ENCODE measurements around the gene MACROD1.

MACROD1 gene

GRCh38 chr11:64029773-64030172 is 136.1 kb downstream of the MACROD1 start:
- no peak for DNase-seq

GRCh38 chr11:64028398-64029115 is 137.4 kb downstream of the MACROD1 start:
- DNase-seq, result no peak

GRCh38 chr11:64027651-64028397 is 138.1 kb downstream of the MACROD1 start:
- no peak for DNase-seq

GRCh38 chr11:64026575-64027205 is 139.2 kb downstream of the MACROD1 start:
- DNase-seq, result no peak

DNA sequence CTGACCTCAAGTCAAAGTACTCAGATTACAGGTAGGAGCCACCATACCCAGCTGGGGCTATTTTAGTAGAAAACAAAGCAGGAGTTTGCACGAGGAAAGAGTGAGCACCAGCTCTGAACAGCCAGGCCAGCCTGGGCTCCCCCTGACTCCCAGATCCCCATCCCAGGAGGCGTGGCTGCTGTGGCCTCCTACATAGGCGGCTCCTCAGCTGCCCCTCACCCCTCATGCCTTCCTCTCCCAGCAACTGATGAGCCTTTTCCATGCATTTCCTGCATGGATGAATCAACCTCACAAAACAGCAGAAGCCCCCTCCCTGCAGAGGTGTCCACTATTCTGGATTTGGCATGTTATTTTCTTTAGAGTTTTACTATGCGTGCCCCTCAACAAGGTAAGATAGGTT is 140.7 kb downstream of the MACROD1 start:
- DNase-seq, result no peak

- DNase-seq, result no peak
These were observed 141.9 kb downstream of the MACROD1 start for GRCh38 chr11:64023712-64024710.

DNA sequence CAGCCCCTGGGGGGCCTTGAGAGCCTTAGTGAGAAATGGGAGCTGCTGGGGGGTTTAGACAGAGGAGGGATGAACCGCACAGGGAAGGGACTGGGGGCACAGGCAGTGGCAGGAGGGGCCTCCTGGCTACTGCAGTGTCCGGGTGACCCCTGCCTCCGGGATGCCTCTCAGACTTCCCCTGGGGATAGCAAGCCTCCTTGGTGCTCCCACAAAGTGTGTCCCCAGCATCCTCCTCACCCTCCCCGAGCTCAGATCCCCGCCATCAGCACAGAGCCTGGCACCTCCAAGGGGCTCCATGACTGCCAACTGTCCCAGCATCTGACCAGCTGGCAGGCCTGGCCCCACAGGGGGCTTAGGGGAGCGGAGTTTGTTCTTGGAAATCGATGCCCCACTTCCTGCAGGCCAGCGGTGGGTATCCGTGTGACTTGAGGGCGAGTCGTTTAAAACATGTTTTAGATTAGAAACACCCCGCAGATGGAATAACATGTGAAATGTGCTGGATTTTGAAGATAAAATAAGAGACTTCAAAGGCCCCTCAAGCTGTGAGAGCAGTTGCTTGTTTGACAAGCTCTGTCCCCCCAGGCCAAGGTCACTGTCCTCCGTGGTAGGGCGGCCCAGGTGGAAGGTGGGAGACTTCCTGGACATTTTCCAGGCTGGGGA is 143.7 kb downstream of the MACROD1 start:
- DNase-seq, result no peak

DNA sequence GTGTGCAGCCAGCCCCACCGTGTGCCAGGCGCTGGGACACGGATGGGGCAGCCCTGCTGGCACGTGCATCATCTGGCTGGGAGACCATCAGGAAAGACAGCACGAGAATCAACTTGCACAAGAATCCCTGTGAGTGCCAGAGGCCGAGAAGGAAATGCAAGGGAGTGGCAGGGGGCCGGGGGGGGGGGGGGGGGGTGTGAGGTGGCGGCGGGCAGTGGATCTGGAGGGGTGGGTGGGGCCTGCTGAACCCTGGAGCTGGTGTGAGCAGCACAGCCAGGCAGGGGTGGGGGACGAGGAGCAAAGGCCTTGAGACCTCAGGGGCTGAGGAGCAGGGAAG is 144.2 kb downstream of the MACROD1 start:
- no peak for DNase-seq

- no peak for DNase-seq
These were observed 144.7 kb downstream of the MACROD1 start for GRCh38 chr11:64020976-64021756.

GRCh38 chr11:64019106-64020037 is 146.5 kb downstream of the MACROD1 start:
- DNase-seq, result no peak

GRCh38 chr11:64018310-64018709 is 147.6 kb downstream of the MACROD1 start:
- DNase-seq, result no peak

DNA sequence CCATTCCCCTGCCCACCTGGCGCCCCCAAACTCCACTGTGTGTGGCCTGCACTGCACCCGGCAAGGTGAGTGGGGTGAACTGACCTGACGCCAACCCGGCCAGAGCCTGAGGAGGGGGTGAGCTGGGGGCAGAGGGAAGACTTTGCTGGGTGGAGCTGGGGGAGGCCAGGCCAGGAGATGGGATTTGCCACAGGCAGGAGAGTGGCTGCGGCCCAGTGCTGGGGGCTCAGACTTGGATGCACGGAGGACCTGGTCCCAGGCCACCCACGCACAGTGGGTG is 148.0 kb downstream of the MACROD1 start:
- no peak for DNase-seq

DNA sequence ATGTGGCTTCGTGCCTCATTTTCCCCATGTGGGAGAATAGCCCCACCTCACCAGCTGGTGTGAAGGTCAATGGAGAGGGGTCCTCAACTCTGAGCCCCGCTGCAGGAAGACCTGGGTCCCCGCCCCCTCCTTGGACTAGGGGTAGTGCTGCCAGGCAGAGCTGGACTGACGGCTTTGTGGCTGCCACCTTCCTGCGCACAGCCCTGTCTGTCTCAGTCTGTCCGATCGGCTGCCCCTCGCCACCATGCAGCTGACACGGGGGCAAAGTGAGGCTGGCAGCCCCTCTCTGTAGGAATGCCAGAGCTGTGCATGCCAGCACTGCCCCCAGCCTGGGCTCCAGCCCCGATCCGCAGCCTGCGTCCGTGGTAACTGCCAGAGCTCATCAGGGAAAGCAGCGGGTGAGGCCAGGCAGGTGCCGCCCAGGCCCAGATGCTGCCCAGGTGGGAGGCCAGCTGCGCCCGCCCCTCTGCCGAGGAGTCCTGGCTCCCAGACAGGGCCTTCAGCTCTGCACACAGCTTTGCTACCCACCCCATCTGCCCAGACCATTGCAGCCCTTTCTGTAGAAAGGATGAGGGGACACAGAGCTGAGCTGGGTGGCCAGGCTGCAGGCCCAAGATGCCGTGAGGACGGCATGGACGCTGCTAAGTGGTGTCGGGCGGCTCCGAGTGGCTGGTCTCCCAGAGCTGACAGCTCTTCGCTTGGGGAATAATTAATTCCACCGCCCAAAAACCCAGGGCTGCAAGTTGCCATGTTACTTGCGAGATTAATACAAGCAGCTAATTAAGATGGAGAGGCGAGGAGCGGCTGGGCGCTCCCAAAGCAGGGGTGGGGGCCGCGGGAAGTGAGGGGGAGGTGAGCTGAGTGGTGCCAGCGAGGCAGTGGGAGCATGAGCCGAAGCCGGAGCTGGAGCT is 149.7 kb downstream of the MACROD1 start:
- DNase-seq, result no peak

DNA sequence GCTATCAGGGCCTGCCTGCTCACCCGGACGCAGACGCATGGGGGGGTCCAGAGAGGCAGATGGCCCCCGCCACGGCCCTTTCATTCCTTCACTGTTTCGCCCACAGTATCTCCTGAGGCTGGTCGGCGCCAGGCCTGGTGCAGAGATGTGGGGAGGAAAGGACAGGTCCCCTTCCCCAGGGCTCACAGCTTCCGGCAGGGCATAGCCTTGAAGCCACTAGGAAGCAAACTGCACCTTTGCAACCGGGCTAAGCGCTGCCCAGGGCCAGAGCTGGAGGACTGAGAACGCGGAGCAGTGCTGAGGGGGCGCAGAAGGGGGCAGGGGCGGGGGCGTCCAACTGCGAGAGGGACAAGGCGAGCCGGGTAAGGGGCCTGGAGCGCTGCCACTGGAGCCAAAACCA is 150.4 kb downstream of the MACROD1 start:
- no peak for DNase-seq

- DNase-seq, result no peak
These were observed 151.6 kb downstream of the MACROD1 start for GRCh38 chr11:64014356-64014755.

DNA sequence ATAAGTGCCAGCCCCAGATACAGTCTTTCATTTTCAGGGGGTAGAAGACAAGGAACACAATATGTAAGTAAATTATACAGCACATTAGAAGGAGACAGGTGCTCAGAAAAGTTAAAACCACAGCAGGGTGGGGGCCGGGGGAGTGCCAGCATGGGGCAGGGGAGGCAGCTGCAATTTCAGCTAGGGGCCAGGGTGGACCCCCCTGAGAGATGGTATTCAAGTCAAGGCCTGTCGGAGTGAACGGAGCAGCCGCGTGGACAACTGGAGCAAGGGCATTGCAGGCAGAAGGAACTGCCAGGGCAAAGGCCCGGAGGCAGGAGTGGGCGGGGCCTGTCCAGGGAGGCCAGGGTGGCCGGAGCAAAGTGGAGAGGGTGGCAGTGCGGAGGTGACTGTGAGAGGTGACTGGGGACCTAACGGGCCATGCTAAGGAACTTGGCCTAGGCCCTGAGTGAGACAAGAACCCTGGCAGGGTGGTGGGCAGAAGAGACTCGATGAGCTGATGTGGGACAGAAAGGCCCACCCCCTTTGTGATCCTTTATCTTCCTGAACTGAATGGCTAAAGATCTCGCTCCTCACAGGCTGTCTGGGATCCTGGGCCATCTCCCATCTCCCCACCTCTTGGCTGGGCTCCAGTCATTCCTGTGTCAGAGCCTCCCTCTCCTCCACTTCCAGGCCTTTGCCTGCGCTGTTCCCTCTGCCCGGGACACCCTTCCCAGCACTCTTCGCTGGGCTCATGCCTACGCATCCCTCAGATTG is 152.6 kb downstream of the MACROD1 start:
- DNase-seq, result no peak

GRCh38 chr11:64011371-64011770 is 154.5 kb downstream of the MACROD1 start:
- no peak for DNase-seq

DNA sequence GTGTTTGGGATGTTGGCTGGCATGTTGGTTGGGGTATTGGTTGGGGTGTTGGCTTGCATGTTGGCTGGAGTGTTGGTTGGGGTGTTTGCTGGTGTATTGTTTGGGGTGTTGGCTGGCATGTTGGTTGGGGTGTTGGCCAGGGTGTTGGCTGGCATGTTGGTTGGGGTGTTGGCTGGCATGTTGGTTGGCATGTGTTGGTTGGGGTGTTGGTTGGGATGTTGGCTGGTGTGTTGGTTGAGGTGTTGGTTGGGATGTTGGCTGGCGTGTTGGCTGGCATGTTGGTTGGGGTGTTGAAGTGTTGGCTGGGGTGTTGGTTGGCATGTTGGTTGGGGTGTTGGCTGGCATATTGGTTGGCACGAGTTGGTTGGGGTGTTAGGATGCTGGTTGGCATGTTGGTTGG is 155.1 kb downstream of the MACROD1 start:
- no peak for DNase-seq

DNA sequence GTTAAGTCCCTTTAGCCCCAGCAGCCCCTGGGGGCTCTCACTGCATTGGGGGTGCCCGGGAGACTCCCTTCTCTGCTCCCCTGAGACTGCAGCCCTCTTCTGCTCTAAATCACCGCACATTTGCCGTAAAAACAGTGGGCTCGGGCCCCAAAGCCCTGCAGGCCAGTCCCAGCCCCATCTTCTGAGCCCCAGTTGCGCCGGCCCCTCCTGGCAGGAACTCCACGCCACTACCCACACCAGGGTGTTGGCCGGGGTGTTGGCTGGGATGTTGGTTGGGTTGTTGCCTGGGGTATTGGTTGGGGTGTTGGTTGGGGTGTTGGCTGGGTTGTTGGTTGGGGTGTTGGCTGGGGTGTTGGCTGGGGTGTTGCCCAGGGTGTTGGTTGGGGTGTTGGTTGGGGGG is 156.2 kb downstream of the MACROD1 start:
- no peak for DNase-seq

Data from activated T-cell treated with anti-CD3 and anti-CD28 coated beads for 4 hours (primary cell).